ENCODE results near the gene TCEA2. TPM values are rescaled to one million over a fixed set of nuclear protein-coding genes. Genes with fewer than 3 reads are reported as not detected.

Gene TCEA2
- total RNA-seq, 1 donor from 2014 or later = 36.7 TPM

- FAIRE-seq = no peak
- DNase-seq (ENCODE audit: low spot score in 2 of 2) = no peak
Measured at GRCh38 chr20:64105846-64106434, 42.9 kb downstream of the TCEA2 start.

DNA sequence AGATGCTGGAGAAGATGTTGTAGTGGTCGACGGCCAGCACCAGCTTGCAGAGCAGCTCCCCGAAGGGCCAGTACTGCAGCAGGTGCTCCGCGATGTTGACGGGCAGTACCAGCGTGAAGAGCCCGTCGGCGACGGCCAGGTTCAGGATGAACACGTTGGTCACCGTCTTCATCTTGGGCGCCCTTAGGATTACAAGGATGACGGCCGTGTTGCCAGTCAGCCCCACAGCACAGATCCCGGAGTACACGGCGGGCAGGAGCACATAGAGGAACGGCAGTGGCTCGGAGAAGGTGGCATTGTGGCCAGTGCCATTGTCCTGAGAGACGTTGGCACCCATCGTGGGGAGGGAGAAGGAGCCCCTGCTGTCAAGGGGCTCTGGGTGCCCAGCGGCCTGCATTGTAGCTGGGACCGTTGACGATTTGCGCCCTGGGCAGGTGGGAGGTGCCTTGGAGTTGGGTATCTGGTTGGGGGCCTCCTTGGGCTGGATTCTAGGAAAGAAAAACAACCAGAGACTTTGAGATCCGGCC lies 43.5 kb downstream of the TCEA2 start:
- no peak for DNase-seq (ENCODE audit: low spot score in 2 of 2)
- FAIRE-seq = no peak

DNA sequence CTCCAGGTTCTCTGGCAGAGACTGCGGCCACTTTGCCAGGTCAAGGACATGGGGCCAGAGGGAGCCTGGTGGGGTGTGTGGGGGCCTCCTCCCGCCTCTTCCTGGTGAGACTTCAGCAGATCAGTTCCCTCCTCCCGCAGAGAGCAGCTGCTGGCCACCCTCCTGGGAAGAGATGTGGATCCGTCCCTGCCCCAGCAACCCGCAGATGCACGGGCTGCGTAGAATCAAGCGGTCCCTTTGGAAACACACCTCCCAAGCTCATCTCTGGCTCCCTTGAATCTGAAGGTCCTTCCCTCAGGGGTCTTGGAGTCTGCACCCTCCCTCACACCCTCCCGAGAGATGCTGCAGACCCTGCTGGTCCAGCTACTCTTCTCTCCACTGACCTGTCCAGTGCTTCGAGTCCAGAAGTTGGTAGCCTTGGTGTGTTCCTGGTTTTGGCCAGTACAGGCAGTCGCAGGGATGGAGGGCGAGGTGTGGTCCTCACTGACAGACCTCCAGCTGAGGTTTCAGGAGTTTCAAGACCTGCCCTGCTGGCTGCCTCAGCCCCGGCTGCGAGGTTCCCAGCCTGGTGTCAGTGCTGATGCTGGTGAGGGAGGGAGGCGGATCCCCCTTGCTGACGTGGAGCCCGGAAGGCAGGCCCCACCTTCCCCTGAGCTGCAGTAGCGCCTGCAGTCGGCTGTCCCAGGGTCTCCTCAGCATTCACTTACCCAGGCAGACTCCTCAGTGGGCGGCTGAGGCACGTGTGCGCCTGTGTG lies 44.2 kb downstream of the TCEA2 start, which contains the start of gene NPBWR2:
Gene NPBWR2 (minus strand): TSS at position 585 of the 755 bp plus-strand sequence. CDS start 734 bp downstream, outside the sequence.
- FAIRE-seq (no peak), DNase-seq (ENCODE audit: low spot score in 2 of 2) (no peak)

- DNase-seq (ENCODE audit: low spot score in 2 of 2) = no peak
- FAIRE-seq = no peak
Measured at GRCh38 chr20:64107736-64108457, 44.9 kb downstream of the TCEA2 start.

- no peak for FAIRE-seq
- no peak for DNase-seq (ENCODE audit: low spot score in 2 of 2)
Measured at GRCh38 chr20:64108731-64109681, 46.0 kb downstream of the TCEA2 start.

GRCh38 chr20:64109831-64110391 lies 46.9 kb downstream of the TCEA2 start:
- DNase-seq (ENCODE audit: low spot score in 2 of 2) (no peak), FAIRE-seq (no peak)

GRCh38 chr20:64110411-64111068 lies 47.5 kb downstream of the TCEA2 start:
- no peak for FAIRE-seq
- no peak for DNase-seq (ENCODE audit: low spot score in 2 of 2)

DNA sequence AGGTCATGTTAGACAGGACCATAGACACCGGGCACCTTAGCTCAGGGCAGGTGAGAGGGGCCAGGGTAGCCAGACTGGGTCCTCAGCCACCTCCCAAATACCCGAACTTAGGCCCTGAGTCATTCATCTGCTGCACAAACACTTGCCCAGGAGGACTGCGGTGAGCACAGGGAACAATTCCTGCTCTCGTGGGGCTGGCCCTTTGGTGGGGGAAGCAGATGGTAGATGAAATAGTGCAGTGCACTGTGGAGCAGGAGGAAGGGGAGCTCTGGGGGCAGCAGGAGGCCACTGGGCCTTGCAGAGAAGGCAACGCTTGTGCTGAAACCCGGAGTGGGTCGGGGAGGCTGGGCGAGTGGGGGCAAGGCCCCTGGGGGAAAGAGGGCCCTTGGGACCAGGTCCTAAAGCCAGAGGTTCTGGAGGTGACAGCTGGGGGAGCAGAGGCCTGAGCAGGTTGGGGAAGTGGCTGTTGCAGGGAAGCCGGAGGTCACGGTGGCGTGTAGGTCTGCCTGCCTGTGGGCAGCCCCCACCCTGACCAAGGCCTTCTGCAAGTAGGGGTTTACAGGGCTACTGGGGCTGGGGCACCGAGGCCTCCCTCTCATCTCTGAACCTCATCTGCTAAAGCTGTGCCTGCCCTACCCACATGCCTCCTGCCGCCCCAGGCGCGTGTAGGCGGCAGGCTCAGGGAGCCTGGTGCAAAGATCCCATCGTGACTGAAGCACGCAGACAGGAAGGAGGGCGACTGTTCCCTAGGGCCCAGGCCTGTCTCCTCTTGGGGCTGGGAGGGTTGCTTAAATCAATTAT lies 49.0 kb downstream of the TCEA2 start:
- no peak for DNase-seq (ENCODE audit: low spot score in 2 of 2)
- FAIRE-seq = no peak

DNA sequence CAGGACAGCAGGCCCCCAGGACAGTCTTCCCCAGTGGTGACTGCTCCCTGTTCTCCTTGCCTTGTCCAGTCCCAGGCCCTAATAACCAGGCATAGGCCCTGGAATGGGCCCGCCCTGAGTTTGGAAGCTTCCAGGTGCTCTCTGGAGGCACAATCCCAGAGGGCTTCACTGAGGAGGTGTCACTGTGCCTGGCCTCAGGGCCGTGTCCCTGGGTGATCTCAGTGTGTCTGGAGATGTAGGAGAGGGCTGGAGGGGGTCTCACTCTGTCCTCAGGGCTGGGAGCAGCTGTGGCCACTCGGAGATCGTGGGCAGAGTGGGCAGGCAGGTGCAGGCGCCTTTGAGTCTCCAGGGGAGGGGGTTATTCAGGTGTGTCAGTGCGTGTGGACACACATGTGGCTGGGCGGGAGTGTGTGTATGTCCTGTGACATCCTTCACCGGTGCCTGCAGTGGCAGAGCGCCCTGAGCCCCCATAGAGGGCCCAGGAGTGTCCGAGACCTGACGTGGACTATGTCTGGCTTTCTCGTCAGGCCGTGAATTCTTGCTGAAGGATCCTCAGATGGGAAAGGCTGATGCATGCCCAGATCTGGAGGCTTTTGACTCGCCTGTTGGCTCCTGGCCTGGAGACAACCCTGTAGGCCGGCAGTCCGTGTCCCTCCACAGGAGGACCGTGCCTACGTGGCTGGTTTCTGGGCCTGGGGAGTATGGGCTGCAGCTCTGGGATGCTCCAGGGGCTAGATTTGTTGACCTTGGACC lies 49.9 kb downstream of the TCEA2 start:
- no peak for FAIRE-seq
- DNase-seq (ENCODE audit: low spot score in 2 of 2) = no peak

DNA sequence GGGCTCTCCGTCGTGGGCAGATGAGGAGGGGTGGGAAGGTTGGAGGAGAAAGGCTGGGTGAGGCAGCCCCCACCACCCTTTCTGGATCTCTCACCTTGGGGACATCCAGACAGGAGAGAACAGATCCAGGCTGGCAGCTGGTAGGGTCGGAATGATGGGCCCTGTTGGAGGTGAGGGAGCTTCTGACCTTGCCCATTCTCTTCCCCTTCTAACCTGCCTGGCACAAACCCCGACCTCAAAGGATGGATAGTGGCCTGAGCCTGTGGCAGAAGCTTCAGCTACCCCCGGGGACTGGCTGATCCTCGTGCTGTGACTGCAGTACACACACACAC lies 50.4 kb downstream of the TCEA2 start:
- no peak for DNase-seq (ENCODE audit: low spot score in 2 of 2)
- no peak for FAIRE-seq

DNA sequence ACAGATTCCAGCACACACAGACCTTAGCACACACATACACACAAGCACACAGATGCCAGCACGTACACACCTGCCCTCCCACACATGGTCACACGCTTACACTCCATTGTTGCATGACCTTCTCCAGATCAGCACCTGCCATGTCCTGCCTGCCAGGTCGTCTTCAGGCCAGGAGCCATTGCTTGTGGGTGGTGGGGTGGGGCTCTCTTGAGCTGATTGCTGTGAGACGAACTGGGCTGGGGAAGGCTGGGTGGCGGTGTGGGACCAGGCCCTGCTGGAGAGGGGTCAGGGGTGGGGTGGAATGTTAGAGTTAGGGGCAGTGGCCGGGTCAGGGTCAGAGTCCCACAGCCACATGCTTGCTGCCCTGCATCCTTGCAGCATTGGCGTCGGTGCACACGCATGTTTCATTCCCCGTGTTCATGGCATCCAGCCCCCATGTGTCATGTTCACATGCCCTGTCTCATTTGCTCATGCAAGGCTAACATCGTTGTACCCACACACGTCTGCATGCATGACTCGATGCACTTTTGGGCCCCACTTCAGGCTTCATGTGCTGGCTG lies 50.9 kb downstream of the TCEA2 start:
- DNase-seq (ENCODE audit: low spot score in 2 of 2) (no peak), FAIRE-seq (no peak)

DNA sequence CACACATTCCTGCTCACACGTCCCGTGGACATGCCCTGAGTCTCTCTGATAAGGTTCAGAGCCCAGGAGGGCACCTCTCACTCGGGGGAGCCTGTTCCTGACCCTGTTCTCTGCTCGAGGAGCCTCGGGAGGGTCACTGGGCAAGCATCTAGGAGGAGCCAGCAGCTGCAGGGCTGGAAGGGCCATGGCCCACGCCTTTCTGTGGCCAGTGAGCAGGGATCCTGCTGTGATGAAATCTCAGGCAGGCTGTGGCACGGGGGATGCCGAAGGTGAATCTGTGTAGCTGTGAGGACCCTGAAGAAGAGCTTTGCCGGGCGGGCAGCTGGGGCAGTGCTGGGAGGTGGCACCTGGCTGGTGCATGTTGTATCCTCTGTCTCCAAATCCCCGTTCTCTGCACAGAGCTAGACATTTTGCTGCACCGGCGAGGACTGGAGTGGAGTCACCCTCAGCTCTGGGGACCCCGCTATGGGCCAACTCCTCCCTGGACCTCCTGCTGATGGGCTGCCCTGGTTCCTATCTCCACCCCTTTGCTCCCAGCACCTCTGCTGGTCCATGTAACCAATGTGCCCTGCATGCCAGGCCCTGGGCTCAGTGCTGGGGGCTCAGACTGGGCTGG lies 51.5 kb downstream of the TCEA2 start:
- no peak for DNase-seq (ENCODE audit: low spot score in 2 of 2)
- no peak for FAIRE-seq

GRCh38 chr20:64115171-64115911 lies 52.3 kb downstream of the TCEA2 start:
- DNase-seq (ENCODE audit: low spot score in 2 of 2) = peak in 1 of 2 donors; percentile 19
- FAIRE-seq = no peak

GRCh38 chr20:64116016-64116415 lies 53.0 kb downstream of the TCEA2 start:
- DNase-seq (ENCODE audit: low spot score in 2 of 2) = peak in 1 of 2 donors; percentile 8

DNA sequence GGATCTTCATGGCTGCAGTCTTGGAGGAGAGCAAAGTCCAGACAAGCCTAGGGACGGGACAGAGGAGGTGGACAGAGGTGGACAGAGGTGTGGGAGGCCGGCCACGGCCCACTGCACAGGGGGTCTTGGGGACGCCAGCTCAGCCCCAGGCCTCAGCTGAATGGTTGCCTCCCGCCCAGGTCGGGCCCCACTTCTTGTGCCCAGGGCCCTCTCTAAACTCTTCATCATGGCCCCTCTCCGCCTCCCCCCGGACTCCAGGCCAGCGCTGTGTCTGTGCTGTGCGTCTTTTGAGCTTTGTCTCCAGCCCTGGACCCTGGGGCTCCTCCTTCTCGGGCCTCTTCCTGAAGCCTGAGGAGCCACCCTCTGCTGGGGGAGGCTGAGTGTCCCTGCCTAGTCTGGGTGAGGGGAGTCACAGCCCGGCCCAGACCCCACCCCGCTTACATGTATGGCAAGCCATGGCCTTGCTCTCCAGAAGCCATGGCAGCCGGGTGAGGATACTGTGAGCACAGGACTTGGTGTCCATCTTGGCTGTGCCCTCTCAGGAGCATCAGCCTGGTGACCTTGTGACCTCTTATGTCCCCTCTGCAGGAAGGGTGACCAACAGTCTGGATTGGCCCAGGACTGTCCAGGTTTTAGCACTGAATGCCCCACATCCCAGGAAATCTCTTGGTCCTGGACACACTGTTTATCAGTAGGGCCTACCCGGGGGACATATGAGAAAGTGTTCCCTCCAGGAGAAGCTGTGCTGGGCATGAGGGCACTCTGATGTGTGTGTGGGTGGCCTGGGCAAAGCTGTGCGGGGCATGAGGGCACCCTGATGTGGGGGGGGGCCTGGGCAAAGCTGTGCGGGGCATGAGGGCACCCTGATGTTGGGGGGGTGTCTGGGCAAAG lies 53.8 kb downstream of the TCEA2 start:
- no peak for DNase-seq (ENCODE audit: low spot score in 2 of 2)
- FAIRE-seq = no peak

More at GRCh38 chr20:64116016-64116415, 53.0 kb downstream of the TCEA2 start:
- no peak for FAIRE-seq

All from frontal cortex (tissue), 4 donors.